Thymus (tissue), 11 donors: Measurements from ENCODE around the gene NTHL1. TPM values are rescaled to one million over a fixed set of nuclear protein-coding genes. Genes with fewer than 3 reads are reported as not detected.

Source experiments
- DNase-seq, 9 donors: peaks; one replicate each; pipeline ENCODE4 v3.0.0-alpha.2; 2013; ENCODE audit warnings: low spot score in 9 of 9, low read depth in 6 of 9, missing footprints in 1 of 9
- H3K27ac ChIP-seq, 2 donors: one replicate each; pipeline ENCODE4 v1.5.1; 2013; ENCODE audit warnings: control low read depth in 1 of 2, low read depth in 1 of 2, low read length in 1 of 2, mild to moderate bottlenecking in 1 of 2, moderate library complexity in 1 of 2
- H3K27me3 ChIP-seq, 2 donors: one replicate each; pipeline ENCODE4 v1.5.1; 2013; ENCODE audit warnings: low read length in 1 of 2; ENCODE audit not compliant: control insufficient read depth in 2 of 2, insufficient read depth in 1 of 2
- H3K36me3 ChIP-seq, 2 donors: one replicate each; pipeline ENCODE4 v1.5.1; 2013; ENCODE audit warnings: low read length in 1 of 2, mild to moderate bottlenecking in 1 of 2, moderate library complexity in 1 of 2; ENCODE audit not compliant: control insufficient read depth in 2 of 2, insufficient read depth in 2 of 2
- H3K4me1 ChIP-seq, 2 donors: one replicate each; pipeline ENCODE4 v1.5.1; 2013; ENCODE audit warnings: low read length in 2 of 2; ENCODE audit not compliant: control insufficient read depth in 2 of 2, insufficient read depth in 2 of 2
- H3K4me3 ChIP-seq, 2 donors: one replicate each; pipeline ENCODE4 v1.5.1; 2013; ENCODE audit warnings: low read length in 2 of 2, control low read depth in 1 of 2, mild to moderate bottlenecking in 1 of 2
- H3K9me3 ChIP-seq, 2 donors: one replicate each; pipeline ENCODE4 v1.5.1; 2013; ENCODE audit warnings: low read length in 1 of 2, mild to moderate bottlenecking in 1 of 2; ENCODE audit not compliant: control insufficient read depth in 2 of 2, insufficient read depth in 1 of 2
- WGBS: extraction: QIAGEN DNeasy Blood & Tissue Kit; methylation state at CpG from one replicate; pipeline ENCODE4 v1.1.7; 2013; 5-methylcytosine and 5-hydroxymethylcytosine counted together
- polyA plus RNA-seq: library from polyadenylated mRNA; stranded (reverse); fragments of 200-250 nt; gene quantifications from one replicate; pipeline ENCODE4 v1.2.3, GENCODE V29; 2013
- total RNA-seq: library from RNA; stranded (reverse); fragments of 120-200 nt; gene quantifications from one replicate; pipeline ENCODE4 v1.2.4, GENCODE V29; 2013
- donor health status: healthy.

NTHL1 gene
- total and polyA plus RNA-seq, 2 donors: 32.7 TPM

DNA sequence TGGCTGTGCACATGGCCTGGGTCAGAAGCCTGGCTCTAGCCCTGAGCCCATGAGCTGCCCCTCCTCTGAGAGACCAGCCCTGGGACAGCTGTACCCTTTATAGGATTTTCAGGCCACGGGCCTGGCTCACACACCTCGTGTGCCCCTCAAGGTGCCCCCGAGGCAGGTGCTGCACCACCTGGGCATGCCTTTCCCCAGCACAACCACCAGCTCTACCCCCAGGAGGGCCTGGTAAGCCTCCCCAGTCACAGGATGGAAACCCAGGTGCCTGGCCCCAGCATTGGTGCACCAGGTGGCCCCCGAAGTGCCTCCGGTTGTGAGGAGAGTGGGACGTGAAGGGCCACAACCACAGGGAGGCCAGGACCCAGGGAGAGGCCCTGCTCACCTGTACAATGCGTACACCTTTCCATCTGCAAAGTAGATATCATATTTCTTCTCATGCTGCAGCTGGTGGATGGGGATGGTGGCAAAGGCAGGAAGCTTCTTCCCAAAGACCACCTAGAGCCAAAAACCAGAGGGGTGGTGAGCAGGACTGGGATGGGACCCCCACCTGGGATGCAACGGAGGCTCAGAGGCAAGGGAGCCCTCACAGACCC lies 44.3 kb downstream of the NTHL1 start:
- Histone ChIP-seq H3K27ac (no peak overlapping the region), H3K4me3 (no peak overlapping the region), H3K36me3 (peaks cover 51 to 61% of the 10 kb centered on the region in 2 donors), H3K9me3 (peaks cover 0 to 10% of the 10 kb centered on the region in 2 donors), H3K27me3 (no peaks in the 10 kb centered on the region), H3K4me1 (peaks cover 16 to 26% of the 10 kb centered on the region in 2 donors)
- 94% methylated on average over 8 of the region's 8 CpGs for WGBS
- no peak for DNase-seq

DNA sequence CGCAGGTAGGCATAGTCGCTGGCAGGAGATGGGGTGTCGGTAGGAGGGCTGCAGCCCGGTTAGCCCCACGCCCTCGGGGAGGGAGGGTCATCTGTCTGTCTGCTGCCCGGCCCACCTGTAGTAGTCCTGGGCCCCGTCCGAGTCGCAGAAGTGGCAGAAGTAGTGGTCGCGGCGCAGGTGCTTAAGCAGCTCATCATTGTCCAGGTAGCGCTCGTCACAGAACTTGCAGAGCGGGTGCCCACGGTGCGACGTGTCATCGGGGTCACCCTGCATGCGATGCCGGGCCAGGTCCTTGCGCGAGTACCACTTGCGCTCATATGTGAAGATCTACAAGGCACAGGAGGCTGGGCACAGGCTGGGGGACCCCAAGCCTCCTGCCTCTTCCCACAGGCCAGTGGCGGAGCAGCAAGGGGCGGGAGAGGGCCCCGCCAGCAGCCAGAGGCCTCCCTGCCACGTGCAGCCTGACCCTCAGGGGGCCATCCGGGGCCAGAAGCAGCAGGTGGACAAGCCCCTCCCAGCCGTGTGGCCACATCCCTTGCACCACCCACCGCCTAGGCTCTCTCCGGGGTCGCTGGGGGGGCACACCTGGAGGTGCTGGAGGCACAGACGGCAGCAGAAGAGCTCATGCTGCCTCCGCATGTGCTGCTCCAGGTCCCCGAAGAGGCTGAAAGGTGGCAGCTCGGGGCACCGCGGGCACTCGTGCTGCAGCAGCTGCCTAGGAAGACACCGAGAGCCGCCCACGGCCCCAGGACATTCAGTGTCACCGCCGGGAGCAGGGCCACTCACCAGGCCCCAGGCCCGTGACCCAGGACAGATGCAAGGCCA lies 45.0 kb downstream of the NTHL1 start:
- H3K36me3 ChIP-seq: peaks cover 58 to 64% of the 10 kb centered on the region in 2 donors
- H3K27me3 ChIP-seq: no peaks in the 10 kb centered on the region
- peaks cover 9 to 19% of the 10 kb centered on the region in 2 donors for H3K4me1 ChIP-seq
- H3K27ac ChIP-seq: no peak overlapping the region
- H3K9me3 ChIP-seq: peaks cover 0 to 10% of the 10 kb centered on the region in 2 donors
- DNase-seq: no peak
- H3K4me3 ChIP-seq: no peak overlapping the region
- 97% methylated on average over 47 of the region's 47 CpGs for WGBS

DNA sequence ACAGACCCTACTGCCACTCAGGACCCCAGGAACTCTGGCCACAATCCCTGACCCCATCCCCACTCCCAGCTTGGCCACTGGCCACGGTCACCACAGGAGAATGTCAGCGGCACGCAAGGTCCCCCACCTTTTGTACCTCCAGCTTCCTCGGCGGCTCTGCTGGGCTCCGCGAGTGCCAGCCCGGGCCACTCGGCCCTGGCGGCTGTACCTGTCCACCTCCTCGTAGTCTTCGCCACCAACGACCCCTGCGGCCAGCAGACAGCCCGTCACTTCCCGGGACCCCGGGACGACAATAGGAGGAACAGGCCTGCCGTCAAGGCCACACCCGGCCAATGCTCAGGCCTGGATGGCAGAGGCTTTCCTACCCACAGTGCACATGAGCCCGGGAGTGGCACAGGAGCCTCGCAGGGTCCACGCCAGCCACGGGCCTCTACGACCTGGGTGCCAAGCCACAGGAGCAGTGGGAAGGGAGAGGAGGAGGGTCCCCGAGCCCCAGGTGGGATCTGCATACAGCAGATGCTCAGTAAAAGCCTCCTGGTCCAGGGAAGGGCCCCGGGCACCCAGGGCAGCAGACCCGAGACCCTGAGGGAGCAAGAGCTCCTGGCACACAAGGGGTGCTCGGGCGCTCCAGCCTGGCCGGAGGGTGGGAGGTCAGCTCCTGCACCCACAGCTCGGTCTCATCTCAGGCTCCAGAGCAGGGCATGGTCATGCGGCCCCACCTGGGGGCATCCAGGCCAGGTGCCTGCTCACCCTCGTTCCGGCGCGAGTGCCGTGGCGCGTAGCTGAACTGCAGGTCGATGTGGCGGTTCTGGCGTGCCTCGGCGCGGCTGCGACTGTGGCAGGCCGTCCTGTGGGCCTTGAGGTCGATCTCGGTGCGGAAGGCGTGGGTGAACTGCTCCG lies 45.9 kb downstream of the NTHL1 start:
- Histone ChIP-seq H3K4me3 (no peak overlapping the region), H3K27ac (no peak overlapping the region), H3K4me1 (peaks cover under 1 to 12% of the 10 kb centered on the region in 2 donors), H3K27me3 (no peaks in the 10 kb centered on the region), H3K36me3 (peaks cover 67 to 68% of the 10 kb centered on the region in 2 donors), H3K9me3 (peaks cover 0 to 10% of the 10 kb centered on the region in 2 donors)
- no peak for DNase-seq
- 98% methylated on average over 53 of the region's 53 CpGs for WGBS

DNA sequence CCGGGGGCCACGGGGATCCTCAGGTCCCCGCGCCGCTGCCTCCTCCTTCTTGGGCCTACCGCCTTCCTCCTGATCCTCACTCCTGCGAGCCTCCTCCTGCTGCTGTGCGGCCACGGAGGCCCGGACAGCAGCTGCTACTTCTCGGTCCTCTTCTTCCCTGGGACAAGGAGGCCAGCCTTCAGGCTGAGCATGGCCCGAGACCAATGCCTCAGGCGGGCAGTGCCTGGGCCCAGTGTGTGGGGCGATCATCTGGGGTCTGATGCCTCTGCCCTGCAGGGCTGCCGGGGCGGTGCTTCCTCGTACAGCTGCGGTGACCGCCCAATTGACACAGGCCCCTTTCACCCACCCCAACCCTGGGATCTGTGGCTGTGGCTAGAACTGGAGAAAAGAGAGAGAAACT lies 46.6 kb downstream of the NTHL1 start:
- H3K4me1 ChIP-seq: peaks cover 0 to 12% of the 10 kb centered on the region in 2 donors
- DNase-seq: no peak
- peaks cover 68 to 69% of the 10 kb centered on the region in 2 donors for H3K36me3 ChIP-seq
- 98% methylated on average over 19 of the region's 19 CpGs for WGBS
- no peak overlapping the region for H3K27ac ChIP-seq
- H3K4me3 ChIP-seq: no peak overlapping the region
- no peaks in the 10 kb centered on the region for H3K27me3 ChIP-seq
- peaks cover 0 to 10% of the 10 kb centered on the region in 2 donors for H3K9me3 ChIP-seq

DNA sequence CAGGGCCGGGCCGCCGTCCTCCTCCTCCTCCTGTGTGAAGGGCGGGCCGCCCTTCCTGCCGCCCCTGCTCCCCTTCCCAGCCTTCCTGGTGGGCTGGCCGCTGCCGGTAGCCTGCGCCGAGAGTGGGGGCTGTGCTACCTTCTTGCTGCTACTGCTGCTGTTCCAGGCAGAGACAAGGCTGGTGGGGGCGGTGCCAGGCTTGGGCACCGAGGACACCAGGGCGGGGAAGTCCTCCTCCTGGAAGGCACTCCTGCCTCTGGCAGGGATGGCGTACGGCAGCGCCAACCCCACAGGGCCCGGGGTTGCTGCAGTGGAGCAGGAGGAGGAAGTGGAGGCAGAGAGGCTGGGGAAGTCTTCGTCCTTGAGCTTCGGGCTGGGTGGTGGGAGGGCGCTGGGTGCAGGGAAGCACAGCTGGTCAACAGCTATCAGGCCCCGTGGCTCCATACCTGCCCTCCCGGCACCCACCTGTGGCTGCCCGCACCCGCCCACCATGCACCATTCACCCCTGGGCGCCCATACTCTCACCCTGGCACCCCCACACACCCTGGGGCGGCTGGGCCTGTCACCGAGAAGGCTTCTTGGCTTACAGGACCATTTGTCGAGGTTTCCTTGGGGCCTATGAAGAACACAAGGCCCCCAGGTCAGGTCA lies 47.6 kb downstream of the NTHL1 start:
- H3K27ac ChIP-seq: no peak overlapping the region
- H3K4me3 ChIP-seq: no peak overlapping the region
- H3K27me3 ChIP-seq: no peaks in the 10 kb centered on the region
- peaks cover 0 to 12% of the 10 kb centered on the region in 2 donors for H3K4me1 ChIP-seq
- peaks cover 68 to 69% of the 10 kb centered on the region in 2 donors for H3K36me3 ChIP-seq
- peaks cover 0 to 10% of the 10 kb centered on the region in 2 donors for H3K9me3 ChIP-seq
- 98% methylated on average over 28 of the region's 28 CpGs for WGBS
- no peak for DNase-seq

DNA sequence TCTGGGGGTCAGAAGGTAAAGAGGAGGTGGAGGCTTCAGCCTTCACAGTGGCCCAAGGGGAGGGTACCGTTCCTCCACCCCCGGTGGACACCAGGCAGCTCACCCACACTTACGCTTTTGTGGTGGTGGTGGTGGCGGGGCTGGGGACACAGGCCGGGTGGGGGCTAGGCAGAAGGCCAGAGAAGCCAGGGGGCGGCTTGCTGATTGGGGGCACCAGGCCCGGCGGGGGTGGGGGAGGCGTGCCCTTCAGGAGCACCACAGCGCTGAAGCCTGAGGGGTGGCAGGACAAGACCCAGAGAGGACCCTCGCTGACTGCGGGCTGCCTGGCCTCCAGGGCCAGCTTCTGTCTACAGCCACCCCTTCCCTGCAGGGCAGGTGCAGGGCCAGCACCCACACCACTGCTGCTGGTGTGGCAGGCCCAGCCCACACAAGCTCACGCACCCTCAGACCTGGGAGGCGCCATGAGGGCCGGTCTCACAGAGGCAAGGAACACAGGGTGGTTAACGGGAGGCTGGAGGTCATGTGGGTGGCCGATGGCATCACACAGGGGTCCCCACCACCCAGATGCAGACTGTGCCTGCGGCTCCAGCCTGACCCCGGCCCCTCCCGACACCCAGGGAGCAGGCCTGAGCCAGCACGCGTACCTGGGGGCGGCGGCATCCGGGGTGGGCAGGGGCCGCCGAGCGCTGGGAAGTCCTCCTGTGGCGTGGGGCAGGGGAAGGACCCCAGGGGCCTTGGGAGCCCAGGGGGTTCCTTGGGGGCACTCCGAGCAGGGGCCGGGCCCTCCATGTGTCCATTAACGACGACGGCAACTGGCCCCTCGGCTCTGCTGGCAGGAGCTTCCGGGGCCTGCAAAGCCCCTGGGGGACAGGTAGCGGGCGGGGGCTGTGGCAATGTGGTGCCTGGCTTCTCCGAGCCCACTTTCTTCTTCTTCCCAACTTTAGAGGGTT lies 48.5 kb downstream of the NTHL1 start:
- DNase-seq: no peak
- Histone ChIP-seq H3K27ac (no peak overlapping the region), H3K4me1 (peaks cover 0 to 7% of the 10 kb centered on the region in 2 donors), H3K9me3 (peaks cover 0 to 5% of the 10 kb centered on the region in 2 donors), H3K27me3 (no peaks in the 10 kb centered on the region), H3K36me3 (peaks cover 64 to 69% of the 10 kb centered on the region in 2 donors), H3K4me3 (no peak overlapping the region)
- 98% methylated on average over 39 of the region's 39 CpGs for WGBS

DNA sequence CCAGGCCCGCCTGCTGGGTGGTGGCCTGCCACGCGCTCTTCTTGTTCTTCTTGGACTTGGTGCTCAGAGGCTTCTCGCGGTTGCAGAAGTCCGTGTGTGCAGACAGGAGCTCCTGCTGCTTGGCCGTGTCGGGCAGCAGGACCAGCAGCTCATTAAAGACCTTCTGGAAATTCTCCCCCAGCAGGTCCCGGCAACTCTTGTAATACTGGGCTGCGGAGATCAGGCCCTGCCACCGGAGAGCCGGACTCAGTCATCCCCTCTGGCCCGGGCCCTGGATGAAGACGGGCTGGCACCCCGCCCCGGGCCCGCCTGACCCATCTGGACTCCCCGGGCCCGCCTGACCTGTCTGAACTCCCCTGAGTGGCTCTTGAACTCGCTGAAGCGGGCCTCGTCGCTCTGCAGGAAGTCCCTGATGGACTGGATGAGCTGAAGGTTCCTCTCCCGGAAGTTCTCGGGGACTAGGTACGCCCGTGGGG lies 49.2 kb downstream of the NTHL1 start:
- 98% methylated on average over 27 of the region's 27 CpGs for WGBS

More for the DNA sequence above, 49.2 kb downstream of the NTHL1 start:
- Histone ChIP-seq H3K4me1 (peaks cover 0 to under 1% of the 10 kb centered on the region in 2 donors), H3K4me3 (no peak overlapping the region), H3K27ac (no peak overlapping the region), H3K27me3 (peaks cover 0 to 4% of the 10 kb centered on the region in 2 donors), H3K36me3 (peaks cover 60 to 69% of the 10 kb centered on the region in 2 donors), H3K9me3 (no peaks in the 10 kb centered on the region)
- DNase-seq: no peak
